Activated CD4-positive, alpha-beta memory T cell treated with anti-CD3 and anti-CD28 coated beads, Interleukin-2, amount 10 ng/mL, durations not matched to agents 7 days and 5 days (primary cell): ENCODE measurements around the gene GPATCH1. TPM values are rescaled to one million over a fixed set of nuclear protein-coding genes. Genes with fewer than 3 reads are reported as not detected.

Experiments
- CTCF ChIA-PET: fragments of 350-600 bp; sonication (Branson Sonifier 250); formaldehyde crosslinking; loops from one replicate; lab custom pipeline; 2021; ENCODE audit warnings: antibody characterized with exemption, inconsistent platforms; lab: Charles Lee
- POLR2A ChIA-PET: fragments of 350-600 bp; sonication (Branson Sonifier 250); formaldehyde crosslinking; loops from one replicate; lab custom pipeline; 2021; ENCODE audit warnings: antibody characterized with exemption; lab: Charles Lee
- DNase-seq: peaks from one replicate; pipeline ENCODE4 v3.0.0-alpha.2; 2020
- H3K27ac Mint-ChIP-seq: one replicate; pipeline ENCODE4 v1.8.0; 2021; ENCODE audit warnings: mild to moderate bottlenecking, mixed read lengths
- H3K27me3 Mint-ChIP-seq: one replicate; pipeline ENCODE4 v1.8.0; 2021; ENCODE audit warnings: mixed read lengths
- H3K36me3 Mint-ChIP-seq: one replicate; pipeline ENCODE4 v1.8.0; 2021; ENCODE audit warnings: low read depth, mixed read lengths
- H3K4me1 Mint-ChIP-seq: one replicate; pipeline ENCODE4 v1.8.0; 2021; ENCODE audit warnings: mixed read lengths
- H3K4me3 Mint-ChIP-seq: one replicate; pipeline ENCODE4 v1.8.0; 2021; ENCODE audit warnings: mild to moderate bottlenecking, mixed read lengths
- H3K9me3 Mint-ChIP-seq: one replicate; pipeline ENCODE4 v1.8.0; 2021; ENCODE audit warnings: mixed read lengths
- total RNA-seq, 2 experiments: library from RNA; stranded (reverse); gene quantifications; one replicate each; pipeline ENCODE4 v1.2.3, GENCODE V29; 2021

GPATCH1 gene
- total RNA-seq, 2 experiments from 2014 or later, result 10.8 to 11.0 TPM

DNA sequence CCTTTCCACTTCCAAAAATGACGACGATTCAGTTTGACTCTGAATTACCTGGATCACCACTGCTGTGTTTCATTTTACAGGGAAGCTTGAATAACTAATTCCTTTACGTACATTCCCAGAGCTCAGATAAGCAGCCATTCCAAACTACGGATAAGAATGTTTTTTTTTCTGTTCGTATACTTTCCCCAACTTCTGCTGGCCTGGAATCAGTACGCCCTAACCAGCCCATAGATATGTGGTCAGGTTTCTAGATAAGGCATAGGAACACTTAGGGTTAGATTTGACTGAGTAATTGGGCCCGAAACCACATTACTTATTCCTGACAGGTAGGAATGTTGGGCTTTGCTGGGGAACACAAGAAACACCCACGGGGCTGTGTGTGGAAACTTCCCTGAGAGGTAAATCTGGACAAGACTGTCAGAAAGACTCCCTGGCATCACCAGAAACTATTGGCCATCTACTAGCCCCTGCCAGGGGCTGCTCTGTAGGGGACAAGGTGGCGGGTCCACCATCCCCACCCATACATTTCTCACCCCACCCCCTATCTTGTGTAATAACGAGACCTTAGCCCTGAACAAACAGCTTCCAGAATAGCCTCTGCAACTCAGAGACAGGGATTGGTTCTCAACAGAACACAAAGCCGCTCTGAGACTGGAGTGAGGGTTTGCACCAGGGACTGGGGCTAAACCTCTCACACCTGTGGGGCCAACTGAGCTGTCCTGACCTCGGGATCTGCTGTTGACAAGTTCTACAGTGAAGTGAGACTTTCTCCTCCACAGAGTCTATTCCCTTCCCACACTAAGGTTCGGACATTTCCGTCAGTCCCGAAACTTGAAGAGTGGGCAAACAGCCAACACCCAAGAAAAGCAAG is 31.9 kb upstream of the GPATCH1 start:
- ChIA-PET CTCF (interaction anchor here (0.6 kb wide), 1 partner anchor 34 kb away, joined by 3 read pairs; no protein-coding TSS in a partner anchor), POLR2A (no interaction called here)
- H3K4me1 Mint-ChIP-seq, result no peaks in the 10 kb centered on the region
- H3K27me3 Mint-ChIP-seq, result no peaks in the 10 kb centered on the region
- DNase-seq, result no peak
- no peak overlapping the region for H3K4me3 Mint-ChIP-seq
- H3K36me3 Mint-ChIP-seq, result no peaks in the 10 kb centered on the region
- H3K27ac Mint-ChIP-seq, result no peak overlapping the region
- H3K9me3 Mint-ChIP-seq, result no peaks in the 10 kb centered on the region

- H3K36me3 Mint-ChIP-seq, result no peaks in the 10 kb centered on the region
- POLR2A ChIA-PET, result no interaction called here
- H3K4me3 Mint-ChIP-seq, result no peak overlapping the region
- DNase-seq, result no peak
- no peaks in the 10 kb centered on the region for H3K4me1 Mint-ChIP-seq
- H3K27ac Mint-ChIP-seq, result no peak overlapping the region
- no peaks in the 10 kb centered on the region for H3K27me3 Mint-ChIP-seq
- CTCF ChIA-PET, result no interaction called here
- no peaks in the 10 kb centered on the region for H3K9me3 Mint-ChIP-seq
Measured at GRCh38 chr19:33050110-33050509, 30.9 kb upstream of the GPATCH1 start.

- Mint-ChIP-seq H3K36me3 (no peaks in the 10 kb centered on the region), H3K4me1 (no peaks in the 10 kb centered on the region), H3K4me3 (no peak overlapping the region), H3K27ac (no peak overlapping the region), H3K9me3 (no peaks in the 10 kb centered on the region), H3K27me3 (no peaks in the 10 kb centered on the region)
- CTCF ChIA-PET, result interaction anchor here (0.7 kb wide), 1 partner anchor 397 kb away, joined by 3 read pairs; no protein-coding TSS in a partner anchor
- no peak for DNase-seq
- POLR2A ChIA-PET, result interaction anchor here (1.0 kb wide), 1 partner anchor 18 kb away, joined by 3 read pairs; no protein-coding TSS in a partner anchor
Measured at GRCh38 chr19:33052352-33052972, 28.5 kb upstream of the GPATCH1 start.

- Mint-ChIP-seq H3K27ac (no peak overlapping the region), H3K36me3 (no peaks in the 10 kb centered on the region), H3K9me3 (no peaks in the 10 kb centered on the region), H3K4me1 (no peaks in the 10 kb centered on the region), H3K4me3 (no peak overlapping the region), H3K27me3 (no peaks in the 10 kb centered on the region)
- DNase-seq, result no peak
- CTCF ChIA-PET, result no interaction called here
- POLR2A ChIA-PET, result no interaction called here
Measured at GRCh38 chr19:33054623-33055022, 26.4 kb upstream of the GPATCH1 start.

DNA sequence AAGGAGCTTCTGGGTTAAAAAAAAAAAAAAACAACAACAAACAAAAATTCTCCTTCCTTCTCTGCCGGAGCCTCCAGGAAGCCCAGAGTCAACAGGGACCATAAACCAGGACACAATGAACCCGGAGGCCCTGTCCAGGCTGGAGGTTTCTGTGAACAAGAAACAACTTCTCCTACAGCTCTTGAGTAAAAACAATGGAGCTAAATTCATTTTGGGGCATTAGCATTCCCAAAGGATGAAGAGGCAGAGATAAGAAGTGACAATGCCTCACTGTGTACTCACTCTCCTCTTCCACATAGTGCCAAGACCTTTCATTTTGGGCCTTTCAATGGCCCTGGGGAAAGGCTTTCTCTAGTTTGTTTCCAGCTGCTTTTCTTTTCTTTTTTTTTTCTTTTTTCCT is 25.3 kb upstream of the GPATCH1 start:
- H3K27ac Mint-ChIP-seq, result no peak overlapping the region
- H3K4me3 Mint-ChIP-seq, result no peak overlapping the region
- H3K27me3 Mint-ChIP-seq, result peaks cover 2% of the 10 kb centered on the region
- ChIA-PET POLR2A (no interaction called here), CTCF (interaction anchor here (0.6 to 1.1 kb wide), 2 partner anchors 15 kb away, joined by 3 read pairs; no protein-coding TSS in a partner anchor)
- H3K9me3 Mint-ChIP-seq, result no peaks in the 10 kb centered on the region
- no peak for DNase-seq
- H3K4me1 Mint-ChIP-seq, result no peaks in the 10 kb centered on the region
- no peaks in the 10 kb centered on the region for H3K36me3 Mint-ChIP-seq

GRCh38 chr19:33060586-33060985 is 20.4 kb upstream of the GPATCH1 start:
- no peak overlapping the region for H3K27ac Mint-ChIP-seq
- H3K27me3 Mint-ChIP-seq, result peaks cover 20% of the 10 kb centered on the region
- no peaks in the 10 kb centered on the region for H3K9me3 Mint-ChIP-seq
- ChIA-PET CTCF (no interaction called here), POLR2A (no interaction called here)
- no peaks in the 10 kb centered on the region for H3K36me3 Mint-ChIP-seq
- H3K4me1 Mint-ChIP-seq, result peaks cover 5% of the 10 kb centered on the region
- DNase-seq, result no peak
- no peak overlapping the region for H3K4me3 Mint-ChIP-seq

DNA sequence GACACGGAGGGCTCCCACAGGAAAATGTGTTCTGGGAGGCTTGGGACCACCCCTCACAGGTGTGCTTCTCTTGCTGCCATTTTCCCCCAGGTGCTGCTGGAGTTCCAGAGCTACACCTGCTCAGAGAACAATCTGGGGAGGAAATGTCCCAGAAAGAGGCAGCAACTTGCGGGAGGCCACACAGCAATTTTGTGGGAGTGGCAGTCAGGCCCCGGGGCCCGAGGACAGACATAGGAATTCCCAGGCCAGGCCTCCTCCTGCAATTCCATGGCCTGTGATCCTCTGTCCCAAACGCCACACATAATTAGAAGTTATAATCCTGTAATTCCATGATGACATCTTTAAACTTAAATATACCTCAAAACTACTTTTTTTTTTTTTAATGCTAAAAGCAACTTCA is 18.1 kb upstream of the GPATCH1 start:
- Mint-ChIP-seq H3K9me3 (no peaks in the 10 kb centered on the region), H3K27ac (no peak overlapping the region), H3K4me3 (no peak overlapping the region), H3K27me3 (peaks cover 27% of the 10 kb centered on the region), H3K4me1 (peaks cover 6% of the 10 kb centered on the region), H3K36me3 (no peaks in the 10 kb centered on the region)
- ChIA-PET POLR2A (no interaction called here), CTCF (no interaction called here)
- DNase-seq, result no peak

- H3K4me3 Mint-ChIP-seq, result no peak overlapping the region
Measured at GRCh38 chr19:33063356-33063752, 17.6 kb upstream of the GPATCH1 start.

DNA sequence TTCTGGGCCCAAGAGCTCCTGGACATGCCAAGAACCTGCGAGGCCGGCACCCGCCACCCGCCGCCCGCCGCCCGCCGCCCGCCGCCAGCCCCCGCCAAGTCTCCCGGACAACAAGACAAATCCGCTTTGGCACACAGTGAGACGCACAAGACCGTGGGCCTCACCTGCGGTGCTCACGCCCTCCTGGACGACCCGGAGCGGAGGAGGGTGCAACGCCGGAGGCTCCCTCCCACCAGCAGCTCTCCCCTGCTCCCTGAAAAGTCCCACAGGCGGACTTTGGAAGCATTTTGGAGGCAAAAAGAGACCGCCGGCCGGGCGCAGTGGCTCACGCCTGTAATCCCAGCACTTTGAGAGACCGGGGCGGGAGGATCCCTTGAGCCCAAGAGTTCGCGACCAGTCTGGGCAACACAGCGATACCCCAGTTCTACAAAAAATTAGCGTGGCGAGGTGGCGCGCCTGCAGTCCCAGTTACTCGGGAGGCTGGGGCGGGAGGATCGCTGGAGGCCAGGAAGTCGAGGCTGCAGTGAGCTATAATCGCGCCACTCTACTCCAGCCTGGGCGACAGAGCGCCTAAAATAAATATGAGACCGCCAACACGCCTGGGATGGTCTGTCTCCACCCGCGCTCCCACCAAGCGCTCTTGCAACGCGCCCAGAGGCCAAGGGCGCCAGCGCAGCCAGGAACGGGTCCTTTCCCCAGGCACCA is 17.1 kb upstream of the GPATCH1 start:
- Mint-ChIP-seq H3K27me3 (peaks cover 27% of the 10 kb centered on the region), H3K4me3 (peak overlapping the region; percentile 55), H3K27ac (no peak overlapping the region), H3K36me3 (no peaks in the 10 kb centered on the region), H3K4me1 (peaks cover 6% of the 10 kb centered on the region), H3K9me3 (no peaks in the 10 kb centered on the region)
- DNase-seq, result no peak
- CTCF ChIA-PET, result no interaction called here
- POLR2A ChIA-PET, result no interaction called here

More at GRCh38 chr19:33063356-33063752, 17.6 kb upstream of the GPATCH1 start:
- peaks cover 27% of the 10 kb centered on the region for H3K27me3 Mint-ChIP-seq
- no peak for DNase-seq
- no peaks in the 10 kb centered on the region for H3K9me3 Mint-ChIP-seq
- peaks cover 6% of the 10 kb centered on the region for H3K4me1 Mint-ChIP-seq
- no peak overlapping the region for H3K27ac Mint-ChIP-seq
- ChIA-PET CTCF (no interaction called here), POLR2A (no interaction called here)
- H3K36me3 Mint-ChIP-seq, result no peaks in the 10 kb centered on the region

GRCh38 chr19:33064458-33064791 is 16.6 kb upstream of the GPATCH1 start:
- CTCF ChIA-PET, result no interaction called here
- Mint-ChIP-seq H3K9me3 (no peaks in the 10 kb centered on the region), H3K36me3 (no peaks in the 10 kb centered on the region), H3K27me3 (peaks cover 27% of the 10 kb centered on the region), H3K4me1 (peaks cover 6% of the 10 kb centered on the region), H3K4me3 (peak overlapping the region; percentile 55), H3K27ac (no peak overlapping the region)
- peak; percentile 20 for DNase-seq
- POLR2A ChIA-PET, result no interaction called here

- CTCF ChIA-PET, result no interaction called here
- POLR2A ChIA-PET, result no interaction called here
- H3K27ac Mint-ChIP-seq, result no peak within 1 kb of the TSS
- H3K9me3 Mint-ChIP-seq, result no peaks in the 10 kb centered on the region
- H3K4me3 Mint-ChIP-seq, result peak within 1 kb of the TSS; percentile 55
- H3K27me3 Mint-ChIP-seq, result peaks cover 27% of the 10 kb centered on the region
- H3K36me3 Mint-ChIP-seq, result no peaks in the 10 kb centered on the region
- DNase-seq, result peak; percentile 56
- peaks cover 6% of the 10 kb centered on the region for H3K4me1 Mint-ChIP-seq
Measured at GRCh38 chr19:33064792-33065550, 16.0 kb upstream of the GPATCH1 start, which contains the start of gene RHPN2. RHPN2 (minus strand) TSS chr19:33064888; CDS start chr19:33064852, 36 bp downstream.

GRCh38 chr19:33066543-33066942 is 14.4 kb upstream of the GPATCH1 start:
- Mint-ChIP-seq H3K27ac (no peak overlapping the region), H3K9me3 (no peaks in the 10 kb centered on the region), H3K4me1 (peaks cover 6% of the 10 kb centered on the region), H3K4me3 (peak overlapping the region; percentile 16), H3K36me3 (no peaks in the 10 kb centered on the region), H3K27me3 (peaks cover 23% of the 10 kb centered on the region)
- no peak for DNase-seq
- ChIA-PET CTCF (no interaction called here), POLR2A (no interaction called here)
